HG02938 (cell line): Measurements from ENCODE around the gene MTTP.
A peak's percentile ranks its signal among the peaks of the same experiment; 100 is the strongest.
"Not testable (repeated sequence)": the region's sequence is repeated elsewhere in the genome, so short reads cannot be mapped to it uniquely, and the experiment has no call there.

Experiments used
- ATAC-seq: cut with Tn5 transposase; IDR thresholded peaks from one replicate; pipeline ENCODE4 v1.9.1; 2021; ENCODE audit warnings: mild to moderate bottlenecking, moderate library complexity; ENCODE audit not compliant: unreplicated experiment

The MTTP gene

DNA sequence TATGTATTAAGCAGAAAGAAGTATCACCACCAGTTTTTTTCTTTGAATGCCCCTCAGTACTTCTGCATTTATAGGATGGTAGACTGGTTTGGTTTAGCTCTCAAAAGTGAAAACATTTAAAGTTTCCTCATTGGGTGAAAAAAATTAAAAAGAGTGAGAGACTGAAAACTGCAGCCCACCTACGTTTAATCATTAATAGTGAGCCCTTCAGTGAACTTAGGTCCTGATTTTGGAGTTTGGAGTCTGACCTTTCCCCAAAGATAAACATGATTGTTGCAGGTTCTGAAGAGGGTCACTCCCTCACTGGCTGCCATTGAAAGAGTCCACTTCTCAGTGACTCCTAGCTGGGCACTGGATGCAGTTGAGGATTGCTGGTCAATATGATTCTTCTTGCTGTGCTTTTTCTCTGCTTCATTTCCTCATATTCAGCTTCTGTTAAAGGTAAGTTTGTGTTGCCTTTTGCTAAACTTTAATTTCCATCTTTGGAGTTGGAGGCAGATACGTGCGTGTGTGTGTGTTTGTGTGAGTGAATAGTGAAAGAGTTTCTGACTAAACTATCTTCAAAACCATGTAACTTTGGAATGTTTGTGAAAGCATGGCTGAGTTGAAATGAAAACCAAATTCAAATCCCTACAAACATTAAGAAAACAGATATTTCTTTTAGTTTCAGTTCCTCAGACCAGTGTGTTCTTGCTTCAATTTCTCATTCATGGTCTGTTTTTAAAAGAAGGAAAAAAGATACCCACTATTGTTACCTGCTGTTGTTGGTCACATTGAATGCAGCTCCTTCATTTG is at the start of gene MTTP:
TSS of gene MTTP (plus strand) at position 295 of the 795 bp plus-strand sequence. CDS start at position 381, 86 bp downstream.
- ATAC-seq: peak; percentile 76

DNA sequence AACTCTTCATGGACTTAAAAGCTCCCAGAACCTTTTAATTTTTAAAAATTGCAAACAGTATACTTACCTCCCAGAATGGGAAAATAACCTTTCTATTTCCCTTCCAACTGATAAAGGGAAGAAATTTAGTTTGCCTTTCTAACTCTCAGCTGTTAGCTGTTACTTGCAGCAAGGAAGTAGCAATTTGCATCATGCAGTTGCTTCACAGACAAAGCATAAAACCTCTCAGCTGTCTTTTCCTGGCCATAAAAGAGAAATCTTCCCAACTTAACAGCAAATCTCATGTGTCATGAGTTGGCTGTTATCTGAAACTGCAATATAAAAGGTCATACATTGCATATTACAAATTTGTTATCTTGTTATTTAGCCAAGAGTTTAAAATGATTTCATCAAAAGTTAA is 45.4 kb upstream of the MTTP start:
- no peak for ATAC-seq

DNA sequence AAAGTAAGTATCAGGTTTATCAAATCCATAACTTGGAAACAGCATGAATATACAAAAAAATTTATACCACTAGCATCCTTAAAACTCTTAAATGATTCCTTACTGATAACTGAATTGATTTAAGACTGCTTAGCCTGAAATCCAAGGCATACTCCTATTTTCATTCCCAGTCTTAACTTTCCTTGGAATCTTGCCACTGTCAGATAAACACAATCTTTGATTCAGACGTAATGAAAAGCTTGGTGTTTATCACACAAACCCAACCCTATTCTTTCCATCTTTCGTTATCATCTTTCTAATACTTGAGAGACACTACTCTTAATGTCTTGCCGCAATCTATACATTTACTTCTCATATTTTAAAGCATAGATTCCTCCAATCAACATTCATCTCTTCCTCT is 44.7 kb upstream of the MTTP start:
- ATAC-seq: no peak

DNA sequence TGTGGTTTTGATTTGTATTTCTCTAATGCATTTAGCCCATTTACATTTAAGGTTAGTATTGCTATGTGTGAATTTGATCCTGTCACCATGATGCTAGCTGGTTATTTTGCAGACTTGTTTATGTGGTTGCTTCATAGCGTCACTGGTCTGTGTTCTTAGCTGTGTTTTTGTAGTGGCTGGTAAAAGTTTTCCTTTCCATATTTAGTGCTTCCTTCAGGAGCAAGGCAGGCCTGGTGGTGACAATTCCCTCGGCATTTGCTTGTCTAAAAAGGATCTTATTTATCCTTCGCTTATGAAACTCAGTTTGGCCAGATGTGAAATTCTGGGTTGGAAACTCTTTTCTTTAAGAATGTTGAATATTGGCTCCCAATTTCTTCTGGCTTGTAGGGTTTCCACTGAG is 39.9 kb upstream of the MTTP start:
- ATAC-seq: not testable (repeated sequence)

DNA sequence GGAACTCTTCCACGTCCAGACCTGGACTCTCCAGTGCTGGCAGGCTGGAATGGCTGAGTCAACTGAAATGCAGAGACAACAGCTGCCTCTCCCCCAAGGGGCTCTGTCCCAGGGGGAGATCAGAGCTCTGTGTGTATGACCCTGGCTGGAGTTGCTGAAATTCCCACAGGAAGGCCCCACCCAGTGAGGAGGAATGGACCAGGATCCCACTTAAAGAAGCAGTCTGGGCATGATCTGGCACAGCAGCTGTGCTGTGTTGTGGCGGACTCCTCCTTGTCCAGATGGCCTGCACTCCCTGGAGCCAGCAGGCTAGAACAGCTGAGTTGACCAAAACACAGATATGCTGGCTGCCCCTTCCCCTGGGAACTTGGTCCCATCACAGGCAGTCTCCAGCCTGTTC is 38.4 kb upstream of the MTTP start:
- no peak for ATAC-seq

DNA sequence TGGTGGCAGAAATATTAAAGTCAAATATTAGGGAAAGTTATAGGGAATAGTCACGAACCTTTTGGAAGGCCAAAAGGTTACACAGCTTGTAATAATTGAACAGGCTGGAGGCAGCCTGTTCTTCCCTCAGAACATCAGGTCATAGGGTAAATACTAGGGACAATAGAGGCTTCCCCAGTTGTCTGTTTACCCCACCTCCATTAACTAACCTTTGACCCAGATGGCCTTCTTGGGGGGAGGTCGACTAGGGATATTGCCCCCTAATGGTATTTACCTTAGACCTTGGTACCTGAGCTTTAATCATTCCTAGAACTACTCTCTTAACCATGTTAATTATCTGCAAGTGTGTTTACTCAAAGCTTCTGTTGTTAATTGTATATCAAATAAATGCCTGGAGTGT is 37.8 kb upstream of the MTTP start:
- ATAC-seq: no peak

DNA sequence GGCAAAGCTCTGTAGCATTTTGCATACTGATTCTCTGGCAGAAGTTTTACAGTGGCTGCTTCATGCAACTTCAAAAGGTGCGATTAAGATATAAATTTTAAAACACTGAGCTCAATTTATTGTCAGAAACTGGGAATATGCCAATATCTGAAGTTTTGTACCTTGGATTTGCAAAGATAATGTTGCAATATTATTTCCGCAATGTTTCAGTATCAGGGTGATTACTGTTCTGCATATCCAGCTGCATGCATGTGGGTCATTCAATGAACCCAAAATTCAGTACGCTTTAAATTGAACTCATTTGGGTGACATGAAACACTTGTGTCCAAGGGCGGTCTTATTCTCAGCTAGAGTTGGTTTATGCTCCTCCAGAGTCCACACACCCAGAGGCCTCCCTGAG is 37.0 kb upstream of the MTTP start:
- no peak for ATAC-seq

DNA sequence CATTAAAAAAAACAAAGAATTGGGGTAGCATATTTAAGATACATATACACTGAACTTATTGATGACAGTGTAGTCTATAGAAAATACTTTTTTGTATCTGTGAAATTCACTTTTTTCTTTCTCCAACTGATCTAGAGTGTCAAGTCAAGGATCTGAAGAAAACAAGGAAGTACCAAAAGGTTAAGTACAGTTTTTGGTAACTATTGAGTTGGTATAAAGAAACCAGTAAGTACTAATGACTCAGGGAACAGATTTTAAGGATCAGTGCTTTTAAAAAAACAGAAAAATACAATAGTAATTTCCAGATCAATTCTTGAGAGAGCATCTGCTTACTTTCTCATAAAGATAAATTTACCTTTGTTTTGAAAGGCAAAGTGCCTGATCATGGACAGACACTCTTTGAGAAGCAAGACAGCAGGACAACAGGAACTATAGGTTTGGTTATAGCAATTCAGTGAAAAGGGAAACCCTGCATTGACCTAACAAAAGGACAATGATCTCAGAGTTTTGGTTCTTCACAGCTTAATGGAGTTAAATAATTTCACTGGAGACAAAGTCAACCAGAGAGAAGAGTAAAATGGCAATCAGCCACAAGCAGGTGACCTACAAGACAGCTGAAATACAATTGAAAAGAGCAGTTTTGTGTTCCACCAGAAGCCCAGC is 34.2 kb upstream of the MTTP start:
- no peak for ATAC-seq

DNA sequence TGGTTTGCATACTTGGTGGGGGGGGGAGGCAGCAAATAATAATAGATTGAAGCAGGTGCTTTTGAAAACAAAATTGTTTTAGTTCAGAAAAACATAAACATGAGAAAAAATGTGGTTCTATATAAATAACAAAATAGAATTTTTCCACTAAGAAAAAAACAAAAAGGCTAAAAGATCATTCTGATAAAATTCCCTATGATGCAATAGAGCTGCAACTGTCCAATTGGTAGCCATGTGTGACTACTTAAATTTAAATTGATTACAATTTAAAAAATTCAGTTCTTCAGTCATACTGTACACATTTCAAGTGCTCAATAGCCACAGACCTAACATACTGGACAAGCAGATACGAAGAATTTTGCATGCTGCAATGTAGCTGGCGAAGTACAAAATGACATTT is 21.8 kb upstream of the MTTP start:
- ATAC-seq: no peak

DNA sequence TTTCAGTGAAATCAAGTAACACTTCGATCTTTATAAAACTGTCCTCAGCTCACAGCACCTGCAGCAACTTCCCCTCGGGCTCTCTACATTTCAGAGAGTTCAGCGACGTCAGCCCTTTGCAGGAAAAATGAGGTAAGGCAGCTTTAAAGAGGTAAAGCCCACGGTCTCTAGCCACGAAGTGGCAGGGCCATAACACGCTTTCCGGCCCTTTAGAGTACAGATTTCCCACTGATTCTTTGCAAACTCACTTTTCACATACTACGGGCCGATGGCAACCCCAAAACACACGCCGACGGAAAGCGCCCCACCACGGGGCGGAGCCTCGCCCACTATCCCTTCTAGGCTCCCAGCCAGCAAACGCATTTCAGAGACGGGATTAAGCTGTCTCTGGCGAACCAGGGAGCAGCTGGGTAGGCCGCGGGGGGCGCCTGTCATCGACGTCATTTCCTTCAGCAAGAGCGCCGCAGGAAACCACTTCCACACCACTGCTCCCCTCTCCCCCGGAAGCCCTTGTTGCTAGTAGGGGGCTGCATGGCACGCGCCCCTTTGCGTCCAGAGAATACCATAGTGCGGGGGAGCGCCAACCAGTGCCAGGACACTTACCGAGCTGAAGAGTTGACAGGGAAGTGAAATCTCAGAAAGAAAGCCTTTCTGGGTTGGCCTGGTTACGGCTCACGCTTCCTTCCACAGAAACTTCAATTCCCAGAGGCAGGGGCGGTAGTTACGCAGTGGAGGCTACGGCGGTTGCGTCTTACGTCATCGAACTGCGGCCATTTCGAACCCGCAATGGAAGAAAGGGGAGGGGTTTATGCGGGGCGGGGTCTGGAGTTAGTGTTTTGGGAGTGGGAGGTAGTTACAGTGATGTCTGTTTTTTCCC is 11.1 kb upstream of the MTTP start, which contains the start of gene TRMT10A:
TSS of gene TRMT10A (minus strand) at position 730 of the 877 bp plus-strand sequence. CDS start 4,701 bp downstream, outside the sequence.
- ATAC-seq: peak; percentile 91

DNA sequence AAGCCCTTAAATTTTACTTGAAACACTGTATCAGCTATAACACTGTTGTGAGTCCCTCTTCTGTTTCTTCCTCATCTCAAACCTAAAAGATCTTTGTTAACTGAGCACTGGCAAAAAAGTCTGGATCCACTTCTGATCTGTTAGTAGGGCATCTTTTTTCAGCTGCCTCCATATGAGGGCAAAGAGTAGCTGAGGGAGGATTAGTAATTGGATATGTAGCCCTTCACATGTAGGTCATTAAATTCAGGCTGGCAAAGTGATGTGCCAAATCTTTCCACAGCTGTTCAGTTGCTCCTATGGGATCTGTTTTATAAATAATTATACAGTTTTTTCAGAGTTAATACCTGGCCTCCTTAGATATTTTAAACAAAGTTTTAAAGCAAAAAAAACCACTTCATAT is 9.7 kb upstream of the MTTP start:
- no peak for ATAC-seq

DNA sequence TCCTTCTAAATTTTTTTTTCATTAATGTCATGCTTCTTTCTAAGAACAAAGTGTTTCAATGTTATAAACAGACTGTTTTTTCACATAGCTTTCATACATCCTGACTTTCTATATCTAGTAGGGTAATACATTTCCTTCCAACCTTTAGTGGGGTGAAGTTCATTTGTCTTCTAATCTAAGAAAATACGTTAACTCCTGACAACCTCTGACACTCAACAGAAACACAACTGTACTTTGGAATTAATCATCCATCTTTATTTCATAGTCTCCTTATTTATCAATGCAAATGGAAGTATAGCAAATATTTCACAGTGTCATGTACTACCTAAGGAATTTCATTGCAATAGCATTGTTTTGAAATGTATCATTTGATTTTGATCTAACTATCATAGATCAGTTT is 2.7 kb upstream of the MTTP start:
- no peak for ATAC-seq

DNA sequence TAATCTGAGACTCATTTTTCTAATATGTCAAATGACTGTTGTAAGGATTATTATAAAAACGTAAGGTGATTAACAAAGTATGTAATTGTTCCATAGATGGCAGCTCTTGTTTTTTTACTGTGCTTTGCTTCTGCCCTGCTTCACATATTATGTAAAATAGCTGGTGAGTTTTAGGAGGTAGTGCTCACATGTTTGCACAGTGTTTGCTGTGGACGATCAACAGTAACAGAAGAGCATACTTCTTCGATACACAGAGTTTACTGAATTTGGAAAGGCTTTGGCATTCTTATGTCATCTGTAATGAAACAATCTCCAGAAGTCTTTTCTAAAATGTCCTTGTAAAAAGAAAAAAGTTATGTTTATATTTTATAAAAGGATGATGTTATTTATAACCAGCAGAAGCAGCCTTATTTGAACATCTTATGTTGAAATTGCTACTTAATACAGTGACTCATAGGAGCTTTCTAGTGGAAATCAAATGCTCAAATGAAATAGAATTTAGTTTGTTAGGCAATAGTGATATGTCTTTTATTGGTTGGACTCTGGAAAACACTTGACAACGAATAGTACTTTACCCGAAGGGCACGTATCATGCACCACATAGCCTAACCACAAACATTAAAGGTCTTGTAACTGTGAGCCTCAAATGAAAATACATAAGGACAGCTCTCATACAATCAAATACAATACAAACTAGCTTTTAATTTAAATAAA is 1.9 kb upstream of the MTTP start:
- no peak for ATAC-seq

DNA sequence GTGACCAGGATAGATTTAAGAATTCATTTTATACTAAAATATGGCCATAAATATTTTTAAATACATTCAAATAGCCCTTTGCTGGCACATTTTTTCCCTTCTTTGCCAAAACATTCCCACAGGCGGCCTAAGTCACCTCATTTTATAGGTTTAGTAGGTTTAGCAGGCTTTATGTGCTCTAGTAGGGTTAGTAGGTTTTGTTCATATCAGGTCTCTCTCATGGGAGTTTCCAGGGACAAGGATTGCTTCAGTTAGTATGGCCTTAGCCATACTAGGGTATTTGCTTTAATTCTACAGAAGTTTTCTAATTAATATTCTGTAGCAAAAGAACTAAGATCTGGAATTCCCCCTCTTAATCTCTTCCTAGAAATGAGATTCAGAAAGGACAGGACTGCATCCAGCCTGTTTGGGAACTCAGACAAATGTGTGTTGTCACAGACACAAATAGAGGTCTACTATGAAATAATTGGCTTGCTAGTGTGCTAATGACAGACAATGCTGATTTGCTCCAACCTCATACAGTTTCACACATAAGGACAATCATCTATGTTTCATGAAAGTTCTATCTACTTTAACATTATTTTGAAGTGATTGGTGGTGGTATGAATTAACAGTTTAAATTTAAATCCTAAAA is 772 bp upstream of the MTTP start:
- ATAC-seq: no peak

DNA sequence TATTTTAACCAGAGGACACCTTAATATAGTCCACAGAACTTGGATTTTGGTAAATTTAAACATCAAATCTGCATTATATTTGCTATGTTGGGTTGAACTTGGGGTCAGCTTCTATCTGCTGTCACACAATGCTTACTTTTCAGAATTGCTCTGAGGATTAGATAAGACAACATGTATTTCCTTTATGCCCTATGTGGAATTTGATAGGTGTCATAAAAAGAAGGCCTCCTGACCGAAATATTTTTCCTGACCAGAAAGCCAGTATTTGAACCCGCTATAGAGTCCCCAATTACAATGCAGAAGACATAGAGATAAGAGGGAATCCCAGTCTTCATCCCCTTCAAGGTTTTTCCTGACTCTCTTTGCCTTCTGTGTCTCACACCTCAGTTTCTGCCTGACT is 4.1 kb downstream of the MTTP start:
- ATAC-seq: no peak

DNA sequence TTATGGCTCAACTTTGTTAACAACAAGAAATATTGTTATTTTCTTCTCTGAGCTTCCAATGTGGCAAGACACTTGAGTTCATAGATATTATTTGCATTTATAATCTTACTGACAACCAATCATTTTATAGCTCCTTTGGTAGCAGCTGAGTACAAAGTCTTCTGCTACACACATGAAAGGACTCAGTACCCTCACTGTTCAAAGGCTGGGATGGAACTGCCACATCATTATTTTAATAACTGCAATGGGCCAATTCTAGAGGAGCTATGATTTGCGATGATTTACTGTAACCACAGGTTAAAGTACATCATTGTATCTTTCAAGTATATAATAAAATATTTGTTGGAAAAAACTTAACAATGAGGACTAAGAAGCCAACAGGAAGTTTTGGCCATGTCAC is 10.9 kb downstream of the MTTP start:
- no peak for ATAC-seq

DNA sequence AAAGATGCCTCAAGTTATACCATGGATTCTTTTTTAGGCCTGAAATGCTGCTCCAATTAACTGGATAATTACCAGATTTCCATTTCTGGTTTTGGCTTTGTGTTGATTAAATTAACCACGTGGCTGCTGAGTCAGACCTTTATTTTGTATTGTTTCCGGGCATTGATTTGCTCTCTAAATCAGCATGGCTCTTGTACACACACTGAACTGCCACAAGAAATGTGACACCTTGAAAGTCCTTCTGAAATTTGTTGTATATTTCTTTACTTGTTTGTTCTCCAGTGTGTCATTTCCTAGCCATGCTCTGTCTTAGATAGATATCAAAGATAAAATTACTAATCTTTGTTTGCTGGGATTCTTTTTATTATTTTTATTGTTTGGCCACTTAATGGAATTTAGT is 11.7 kb downstream of the MTTP start:
- ATAC-seq: no peak

DNA sequence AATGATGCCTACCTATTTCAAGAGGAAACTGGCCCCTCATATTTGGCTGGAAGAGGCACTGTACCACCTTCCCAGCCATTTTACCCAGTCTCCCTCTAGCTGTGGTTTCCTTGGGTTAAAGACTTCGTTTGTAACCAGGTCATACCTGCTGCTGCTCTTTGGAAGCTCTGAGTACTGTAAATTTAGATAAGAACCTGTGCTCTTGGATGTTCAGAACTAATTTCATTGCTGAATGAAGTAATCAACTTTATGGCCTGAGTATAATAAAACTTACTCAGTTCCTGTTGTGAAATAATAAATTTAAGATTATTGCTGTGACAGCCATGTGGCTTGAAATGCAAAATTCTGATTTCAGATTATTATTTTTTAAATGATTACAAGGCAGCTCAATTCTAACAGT is 12.2 kb downstream of the MTTP start:
- no peak for ATAC-seq

DNA sequence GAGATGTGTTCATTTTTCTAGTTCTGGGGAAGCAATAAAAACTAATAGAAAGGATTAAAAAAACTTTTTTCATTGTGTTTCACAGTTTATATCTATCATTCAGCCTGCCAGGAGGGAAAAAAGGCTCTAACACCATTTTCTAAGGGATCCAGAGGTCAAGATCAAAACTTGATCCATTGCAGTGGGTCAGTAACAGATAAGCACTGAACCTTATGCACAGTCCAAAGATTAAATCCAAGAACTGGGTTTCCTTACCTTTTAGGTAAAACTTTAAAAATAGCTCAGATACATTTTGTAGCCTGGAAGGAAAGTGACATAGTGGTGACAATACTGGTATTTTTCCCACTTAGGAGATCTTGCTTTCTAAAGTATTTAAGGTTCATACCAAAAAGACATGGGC is 12.7 kb downstream of the MTTP start:
- ATAC-seq: no peak

DNA sequence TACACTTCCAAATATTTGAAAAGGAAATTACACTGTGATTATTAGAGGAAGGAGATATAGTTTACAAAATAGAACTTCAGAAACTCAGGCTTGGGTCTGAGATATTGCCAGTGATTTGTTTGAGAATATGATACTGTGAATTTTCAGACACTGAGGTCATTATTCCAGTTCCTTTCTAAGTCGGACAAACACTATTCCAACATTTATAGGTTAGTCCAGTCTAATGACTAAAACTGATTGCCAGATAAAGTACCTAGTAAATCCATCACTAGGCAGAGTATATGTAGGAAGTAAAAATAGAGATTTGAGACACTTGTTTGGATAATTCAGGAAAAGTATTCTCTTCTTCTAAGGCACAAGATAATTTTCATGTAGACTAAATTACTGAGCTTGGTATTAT is 13.2 kb downstream of the MTTP start:
- ATAC-seq: no peak
